ENCODE data around the gene MICAL3. TPM values are rescaled to one million over a fixed set of nuclear protein-coding genes. Genes with fewer than 3 reads are reported as not detected.
"Not testable (repeated sequence)": the region's sequence is repeated elsewhere in the genome, so short reads cannot be mapped to it uniquely, and the experiment has no call there.

The MICAL3 gene
- total and polyA plus RNA-seq, 9 of the 15 experiments (the other 6 are each of a cell fraction or from before 2014, with no cell fraction given) = 0.53 to 32.1 (median 12.3) TPM

- POLR2A ChIA-PET = interaction anchor here (0.8 kb wide), 1 partner anchor 12 kb away, joined by 4 read pairs; no protein-coding TSS in a partner anchor
- H4K20me1 ChIP-seq (replicated peaks; ENCODE audit: control insufficient read depth, insufficient read depth, low read length); DNase-seq (ENCODE audit: extremely low read depth in 1 of 4, low spot score in 3 of 4); ATAC-seq; H3K36me3 ChIP-seq (ENCODE audit: control insufficient read depth, insufficient read depth, low read length); H3K27ac ChIP-seq (ENCODE audit: extremely low read depth, low read depth, low read length); H2AFZ ChIP-seq (ENCODE audit: low read depth, low read length); H3K9me3 ChIP-seq (replicated peaks; ENCODE audit: control insufficient read depth, insufficient read depth, low read depth, low read length); H3K9me1 ChIP-seq (ENCODE audit: control insufficient read depth, insufficient read depth, low read length); FAIRE-seq; H3K79me2 ChIP-seq (ENCODE audit: control insufficient read depth, insufficient read depth, low read length); H3K4me3 ChIP-seq; H3K4me2 ChIP-seq (ENCODE audit: insufficient read depth, low read length); BruUV-seq (replicated peaks); H3K9ac ChIP-seq (ENCODE audit: insufficient read depth in 1 of 2, low read depth in 2 of 2, low read length in 2 of 2); in situ Hi-C loops (cut with MboI): not testable (repeated sequence)
- Histone ChIP-seq H3K27me3 (ENCODE audit: control insufficient read depth in 2 of 2, insufficient read depth in 2 of 2, low read length in 2 of 2) (peaks cover 21% of the 10 kb centered on the region in 2 experiments; a peak in 4 of 5 replicates), H3K4me1 (replicated peaks in 1 of 2; ENCODE audit: control insufficient read depth in 2 of 2, insufficient read depth in 2 of 2, low read length in 2 of 2) (peaks cover 6 to 14% of the 10 kb centered on the region in 2 experiments; a peak in 4 of 5 replicates)
- intact Hi-C loops (cut with micrococcal nuclease) = loop anchor here (5.0 to 10.0 kb wide), 3 partner anchors 51 to 191 kb away; partner anchors contain the start of gene PEX26
- 2% methylated on average over 4 of the region's 4 CpGs for WGBS (ENCODE audit: insufficient coverage, low coverage, missing lambda C conversion rate)
- CTCF ChIA-PET (ENCODE audit: low intra/inter-chr PET ratio) = interaction anchor here (0.9 kb wide), 1 partner anchor 50 kb away, joined by 3 read pairs; no protein-coding TSS in a partner anchor
- TF ChIP-seq ZNF121 (CRISPR knock-in tag; conservative IDR thresholded peaks at IDR 0.05) = peak; percentile 55; the same call in 1 of the 2 replicates
Observed at GRCh38 chr22:18025898-18026297, 1.5 kb upstream of the MICAL3 start.

DNA sequence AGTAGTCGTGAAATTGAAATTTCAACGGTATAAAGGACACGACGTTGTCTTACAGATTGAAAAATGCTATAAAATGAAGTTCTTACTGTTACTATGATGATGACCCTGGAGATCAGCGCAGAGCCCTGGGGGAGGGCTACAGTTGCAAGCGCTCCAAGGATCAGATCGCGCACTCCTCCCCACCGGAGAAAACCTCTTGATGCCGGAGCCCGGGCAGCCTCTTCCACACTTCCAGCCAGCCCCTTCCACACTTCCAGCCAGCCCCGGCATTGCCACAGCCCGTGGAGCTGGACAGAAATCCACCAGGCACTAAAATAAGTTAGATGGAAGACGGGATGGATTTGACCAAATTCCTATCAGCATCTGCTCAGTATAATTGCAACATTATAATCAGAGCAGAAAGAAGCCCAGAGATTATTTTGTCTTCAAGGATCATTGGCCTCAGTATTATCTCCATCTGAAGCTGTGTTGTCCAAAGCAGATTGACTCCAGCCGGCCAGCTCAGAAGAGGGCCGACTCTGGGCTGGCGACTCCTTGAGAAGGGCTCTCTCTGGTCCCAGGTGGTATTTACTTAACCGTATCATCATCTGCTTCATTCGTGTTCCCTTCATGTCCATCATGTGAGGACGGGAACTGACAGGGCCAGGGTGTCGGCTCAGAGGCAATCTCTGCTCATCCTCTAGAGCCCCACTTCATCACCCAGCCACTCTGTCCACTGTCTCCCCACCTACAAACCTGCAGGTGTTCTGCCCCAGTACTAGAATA, 777 bp upstream of the MICAL3 start:
- H3K27ac ChIP-seq (ENCODE audit: extremely low read depth, low read depth, low read length) = no peak overlapping the region
- BruUV-seq (replicated peaks) = no TSS peak
- peaks cover 6 to 14% of the 10 kb centered on the region in 2 experiments; a peak in 4 of 5 replicates for H3K4me1 ChIP-seq (replicated peaks in 1 of 2; ENCODE audit: control insufficient read depth in 2 of 2, insufficient read depth in 2 of 2, low read length in 2 of 2)
- 26% methylated on average over 21 of the region's 21 CpGs for WGBS (ENCODE audit: insufficient coverage, low coverage, missing lambda C conversion rate)
- no peaks in the 10 kb centered on the region for H3K36me3 ChIP-seq (ENCODE audit: control insufficient read depth, insufficient read depth, low read length)
- no peak for ATAC-seq
- H3K79me2 ChIP-seq (ENCODE audit: control insufficient read depth, insufficient read depth, low read length) = no peaks in the 10 kb centered on the region
- peak overlapping the region; percentile 31 for H3K4me2 ChIP-seq (ENCODE audit: insufficient read depth, low read length)
- no peak overlapping the region for H3K9ac ChIP-seq (ENCODE audit: insufficient read depth in 1 of 2, low read depth in 2 of 2, low read length in 2 of 2)
- H3K9me1 ChIP-seq (ENCODE audit: control insufficient read depth, insufficient read depth, low read length) = no peaks in the 10 kb centered on the region
- no peak overlapping the region for H3K4me3 ChIP-seq
- peaks cover 18 to 21% of the 10 kb centered on the region in 2 experiments; a peak in 4 of 5 replicates for H3K27me3 ChIP-seq (ENCODE audit: control insufficient read depth in 2 of 2, insufficient read depth in 2 of 2, low read length in 2 of 2)
- in situ Hi-C loops (cut with MboI) (no loop called here), intact Hi-C loops (cut with micrococcal nuclease) (loop anchor here (5.0 to 10.0 kb wide), 5 partner anchors 52 to 190 kb away; partner anchors contain the start of gene PEX26)
- H3K9me3 ChIP-seq (replicated peaks; ENCODE audit: control insufficient read depth, insufficient read depth, low read depth, low read length) = no peaks in the 10 kb centered on the region
- H2AFZ ChIP-seq (ENCODE audit: low read depth, low read length) = peak overlapping the region; percentile 41; the same call in 1 of the 2 replicates
- FAIRE-seq = no peak
- POLR2A ChIA-PET = interaction anchor here (0.6 to 1.2 kb wide), 5 partner anchors 12 to 1996 kb away, joined by 3 to 4 read pairs (median 3); partner anchors contain the start of genes PEX26 and TANGO2
- CTCF ChIA-PET (ENCODE audit: low intra/inter-chr PET ratio) = interaction anchor here (0.7 to 1.5 kb wide), 5 partner anchors 51 to 196 kb away, joined by 3 to 7 read pairs (median 3); no protein-coding TSS in a partner anchor
- TF ChIP-seq HBP1 (CRISPR knock-in tag; IDR thresholded peaks at IDR 0.05) (no peak), ZNF644 (tag; IDR thresholded peaks at IDR 0.05; ENCODE audit: low read depth) (no peak), CBX2 (IDR thresholded peaks at IDR 0.05; ENCODE audit: insufficient read depth, low read length, poor library complexity, severe bottlenecking) (peak; percentile 13), ZNF354B (CRISPR knock-in tag; IDR thresholded peaks at IDR 0.05) (no peak), CHCHD3 (CRISPR knock-in tag; IDR thresholded peaks at IDR 0.05) (no peak), SMARCA5 (IDR thresholded peaks at IDR 0.05) (no peak)
- DNase-seq (ENCODE audit: extremely low read depth in 1 of 4, low spot score in 3 of 4) = no peak
- H4K20me1 ChIP-seq (replicated peaks; ENCODE audit: control insufficient read depth, insufficient read depth, low read length) = 0 out of 2 replicates have a peak, but pooled peaks cover 6% of the 10 kb centered on the region

Measured in K562 (cell line).